HG03039 (cell line): ENCODE data around the gene CD160.
"Not testable (repeated sequence)": the region's sequence is repeated elsewhere in the genome, so short reads cannot be mapped to it uniquely, and the experiment has no call there.

Experiments used
- ATAC-seq: cut with Tn5 transposase; IDR thresholded peaks from one replicate; pipeline ENCODE4 v1.9.1; 2021; ENCODE audit warnings: mild to moderate bottlenecking, moderate library complexity; ENCODE audit not compliant: unreplicated experiment

CD160 gene

GRCh38 chr1:145757420-145757819 is 38.1 kb downstream of the CD160 start:
- no peak for ATAC-seq

- ATAC-seq: no peak
These were observed 38.8 kb downstream of the CD160 start for GRCh38 chr1:145758116-145758515.

GRCh38 chr1:145758575-145758974 is 39.3 kb downstream of the CD160 start:
- no peak for ATAC-seq

- no peak for ATAC-seq
These were observed 40.4 kb downstream of the CD160 start for GRCh38 chr1:145759721-145760120.

GRCh38 chr1:145760395-145760949 is 41.2 kb downstream of the CD160 start:
- not testable (repeated sequence) for ATAC-seq

- not testable (repeated sequence) for ATAC-seq
These were observed 42.2 kb downstream of the CD160 start for GRCh38 chr1:145761498-145761897.

DNA sequence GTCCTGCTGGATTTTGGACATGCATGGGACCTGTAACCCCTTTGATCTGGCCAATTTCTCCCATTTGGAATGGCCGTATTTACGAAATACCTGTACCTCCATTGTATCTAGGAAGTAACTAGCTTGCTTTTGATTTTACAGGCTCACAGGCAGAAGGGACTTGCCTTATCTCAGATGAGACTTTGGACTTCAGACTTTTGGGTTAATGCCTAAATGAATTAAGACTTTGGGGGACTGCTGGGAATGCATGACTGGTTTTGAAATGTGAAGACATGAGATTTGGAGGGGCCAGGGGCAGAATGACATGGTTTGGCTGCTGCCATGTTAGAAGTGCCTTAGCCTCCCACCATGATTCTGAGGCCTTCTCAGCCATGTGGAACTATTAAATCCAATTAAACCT is 42.7 kb downstream of the CD160 start:
- not testable (repeated sequence) for ATAC-seq

DNA sequence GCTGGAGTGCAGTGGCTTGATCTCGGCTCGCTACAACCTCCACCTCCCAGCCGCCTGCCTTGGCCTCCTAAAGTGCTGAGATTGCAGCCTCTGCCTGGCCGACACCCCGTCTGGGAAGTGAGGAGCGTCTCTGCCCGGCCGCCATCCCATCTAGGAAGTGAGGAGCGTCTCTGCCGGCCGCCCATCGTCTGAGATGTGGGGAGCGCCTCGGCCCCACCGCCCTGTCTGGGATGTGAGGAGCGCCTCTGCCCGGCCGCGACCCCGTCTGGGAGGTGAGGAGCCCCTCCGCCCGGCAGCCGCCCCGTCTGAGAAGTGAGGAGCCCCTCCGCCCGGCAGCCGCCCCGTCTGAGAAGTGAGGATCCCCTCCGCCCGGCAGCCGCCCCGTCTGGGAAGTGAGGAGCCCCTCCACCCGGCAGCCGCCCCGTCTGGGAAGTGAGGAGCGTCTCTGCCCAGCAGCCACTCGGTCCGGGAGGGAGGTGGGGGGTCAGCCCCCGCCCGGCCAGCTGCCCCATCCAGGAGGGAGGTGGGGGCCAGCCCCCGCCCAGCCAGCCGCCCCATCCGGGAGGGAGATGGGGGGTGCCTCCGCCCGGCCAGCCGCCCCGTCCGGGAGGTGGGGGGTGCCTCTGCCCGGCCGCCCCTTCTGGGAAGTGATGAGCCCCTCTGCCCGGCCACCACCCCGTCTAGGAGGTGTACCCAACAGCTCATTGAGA is 45.1 kb downstream of the CD160 start:
- not testable (repeated sequence) for ATAC-seq

- not testable (repeated sequence) for ATAC-seq
These were observed 45.8 kb downstream of the CD160 start for GRCh38 chr1:145765127-145765526.

DNA sequence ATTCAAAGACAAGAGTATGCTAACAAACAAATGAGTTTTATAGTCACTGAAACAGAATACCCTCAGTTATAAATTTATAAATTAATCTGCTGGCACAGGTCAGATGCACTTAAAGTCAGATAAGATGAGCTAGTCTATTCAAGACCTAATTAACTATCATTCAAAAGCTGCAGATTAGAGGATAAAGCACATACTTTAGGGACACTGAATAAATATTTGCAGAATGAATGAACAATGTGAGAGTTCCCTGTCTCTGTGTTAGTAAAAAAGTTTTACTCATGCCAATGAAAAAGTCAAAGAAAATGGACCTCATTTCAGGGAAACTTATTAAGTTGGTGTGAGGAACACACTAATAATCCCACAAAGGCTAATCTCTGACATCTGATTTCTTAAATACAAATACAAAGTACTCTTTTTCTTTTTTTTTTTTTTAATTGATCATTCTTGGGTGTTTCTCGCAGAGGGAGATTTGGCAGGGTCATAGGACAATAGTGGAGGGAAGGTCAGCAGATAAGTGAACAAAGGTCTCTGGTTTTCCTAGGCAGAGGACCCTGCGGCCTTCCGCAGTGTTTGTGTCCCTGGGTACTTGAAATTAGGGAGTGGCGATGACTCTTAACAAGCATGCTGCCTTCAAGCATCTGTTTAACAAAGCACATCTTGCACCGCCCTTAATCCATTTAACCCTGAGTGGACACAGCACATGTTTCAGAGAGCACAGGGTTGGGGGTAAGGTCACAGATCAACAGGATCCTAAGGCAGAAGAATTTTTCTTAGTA is 46.5 kb downstream of the CD160 start:
- ATAC-seq: not testable (repeated sequence)

GRCh38 chr1:145766926-145767325 is 47.6 kb downstream of the CD160 start:
- ATAC-seq: not testable (repeated sequence)

DNA sequence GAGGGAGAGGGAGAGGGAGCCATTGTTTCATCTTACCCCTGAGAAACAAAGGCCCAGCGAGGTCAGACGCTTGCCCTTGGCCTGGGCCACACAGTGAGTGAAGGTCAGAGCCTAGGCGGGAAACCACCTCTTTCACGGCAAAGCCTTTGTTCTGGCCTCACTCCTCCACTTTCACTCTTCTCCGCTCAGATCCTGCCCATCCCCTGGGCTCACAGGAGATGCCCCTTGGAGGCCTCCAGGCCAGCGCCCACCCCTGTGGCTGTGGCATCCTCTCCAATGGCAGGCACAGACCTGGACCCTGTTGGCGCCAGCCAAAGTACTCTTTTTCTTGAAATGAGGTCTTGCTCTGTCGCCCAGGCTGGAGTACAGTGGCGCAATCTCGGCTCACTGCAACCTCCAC is 48.7 kb downstream of the CD160 start:
- ATAC-seq: not testable (repeated sequence)

DNA sequence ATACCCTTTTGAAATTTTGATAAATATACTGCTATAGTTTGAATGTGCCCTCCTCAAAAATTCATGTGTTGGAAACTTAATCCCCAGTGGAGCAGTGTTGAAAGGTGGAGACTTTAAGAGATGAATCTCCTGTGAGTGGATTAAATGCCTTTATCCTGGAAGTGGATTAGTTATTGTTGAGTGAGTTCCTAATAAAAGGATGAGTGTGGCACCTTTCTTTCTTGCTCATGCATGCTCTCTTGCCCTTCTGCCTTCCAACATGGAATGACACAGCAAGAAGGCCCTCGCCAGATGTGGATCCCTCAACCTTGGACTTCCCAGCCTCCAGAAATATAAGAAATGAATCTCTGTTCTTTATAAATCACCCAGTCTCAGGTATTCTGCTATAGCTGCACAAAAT is 51.8 kb downstream of the CD160 start:
- ATAC-seq: no peak

- no peak for ATAC-seq
These were observed 54.1 kb downstream of the CD160 start for GRCh38 chr1:145773423-145773822.

GRCh38 chr1:145777357-145778145 is 58.3 kb downstream of the CD160 start:
- ATAC-seq: no peak

DNA sequence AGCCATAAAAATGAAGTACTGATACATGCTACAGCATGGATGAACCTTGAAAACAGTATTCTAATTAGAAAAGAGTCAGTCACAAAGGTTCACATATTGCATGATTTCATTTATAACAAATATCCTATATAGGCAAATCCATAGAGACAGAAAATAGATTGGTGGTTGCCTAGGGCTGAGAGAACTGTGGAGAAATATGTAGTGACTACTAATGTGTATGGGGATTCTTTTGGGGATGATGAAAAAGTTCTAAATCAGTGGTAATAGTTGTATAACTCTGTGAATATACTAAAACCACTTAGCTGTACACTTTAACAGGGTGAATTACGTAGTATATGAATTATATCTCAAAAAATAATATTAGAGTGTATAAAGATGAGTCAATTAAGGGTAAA is 58.8 kb downstream of the CD160 start:
- no peak for ATAC-seq

- ATAC-seq: no peak
These were observed 63.2 kb downstream of the CD160 start for GRCh38 chr1:145782272-145783099.

DNA sequence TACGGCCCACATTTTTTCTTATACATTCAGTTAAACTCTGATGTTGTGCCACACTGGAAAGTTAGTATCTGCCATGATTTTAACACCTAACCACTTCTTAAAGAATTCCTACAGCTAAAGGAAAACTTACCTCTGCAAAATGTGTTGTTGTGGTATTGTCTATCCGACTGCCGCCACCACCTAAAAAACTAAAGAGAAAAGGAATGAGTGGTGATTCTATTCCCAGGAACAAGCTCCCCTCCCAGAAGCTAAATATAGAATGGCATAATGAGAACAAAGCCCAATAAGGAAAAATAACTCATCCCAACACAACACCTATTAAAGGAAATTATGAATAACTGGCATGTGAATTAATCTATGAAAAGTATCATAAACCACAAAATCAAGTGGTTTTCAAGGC is 65.1 kb downstream of the CD160 start:
- no peak for ATAC-seq

DNA sequence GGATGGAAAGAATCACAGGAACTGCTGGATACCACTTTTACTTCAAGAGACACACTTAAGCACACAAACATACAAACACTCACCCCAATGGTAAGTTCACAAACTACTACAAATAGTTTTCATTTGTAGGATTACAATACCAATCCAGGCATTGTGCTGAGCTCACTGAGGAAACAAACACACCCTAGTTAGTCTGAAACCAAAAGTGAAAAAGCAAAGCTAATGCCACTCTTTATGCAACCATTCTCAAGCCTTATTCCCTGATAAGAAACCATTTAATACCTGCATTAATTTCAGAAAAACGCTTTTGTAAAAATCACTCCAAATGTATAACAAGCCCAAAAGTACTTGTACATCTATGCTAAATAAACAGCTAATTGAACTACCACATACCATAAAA is 66.2 kb downstream of the CD160 start:
- no peak for ATAC-seq

GRCh38 chr1:145786271-145786670 is 67.0 kb downstream of the CD160 start:
- ATAC-seq: no peak
